Urothelium cell line (cell line): ENCODE data around the gene LBX1.

Source experiments
- DNase-seq: peaks from one replicate; pipeline ENCODE4 v3.0.0; 2011; ENCODE audit warnings: low spot score, mixed read lengths
- FAIRE-seq: peaks from 2 replicates; lab custom pipeline; 2011; peaks lifted over from hg19 to GRCh38; lab: Jason Lieb, UNC

Gene LBX1

GRCh38 chr10:101226491-101227428 lies 2.5 kb downstream of the LBX1 start:
- no peak for DNase-seq
- no peak for FAIRE-seq

DNA sequence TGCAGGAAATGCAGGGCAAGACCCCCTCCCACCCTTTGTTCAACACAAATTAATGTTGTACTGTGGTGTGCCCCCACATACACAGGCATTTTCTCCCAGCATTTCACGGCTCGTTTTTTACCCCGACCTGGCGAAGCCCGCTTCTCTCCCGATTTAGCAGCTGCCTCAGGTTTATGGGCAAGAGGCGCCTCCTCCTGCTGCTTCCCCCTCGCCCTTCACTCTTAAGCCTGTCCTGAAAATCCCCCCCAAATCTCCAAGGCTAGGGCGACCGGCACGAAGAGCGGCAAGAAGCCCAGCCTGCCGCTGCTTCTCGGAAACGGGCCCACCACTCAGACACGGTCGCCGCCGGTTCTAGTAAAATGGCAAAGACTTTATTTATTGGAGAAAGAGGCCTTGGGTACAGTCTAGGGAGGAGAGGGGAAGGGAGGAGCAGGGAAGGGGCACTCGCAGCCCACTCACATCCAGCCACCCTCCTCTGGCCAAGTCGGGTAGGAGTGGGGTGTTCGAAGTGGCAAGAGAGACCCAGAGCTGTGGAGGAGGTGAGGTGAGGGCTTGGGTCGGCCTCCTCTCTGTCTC lies 3.3 kb downstream of the LBX1 start:
- FAIRE-seq, result no peak
- no peak for DNase-seq

- DNase-seq (peak; percentile 72), FAIRE-seq (no peak)
These were observed 4.1 kb downstream of the LBX1 start for GRCh38 chr10:101224910-101225823.

DNA sequence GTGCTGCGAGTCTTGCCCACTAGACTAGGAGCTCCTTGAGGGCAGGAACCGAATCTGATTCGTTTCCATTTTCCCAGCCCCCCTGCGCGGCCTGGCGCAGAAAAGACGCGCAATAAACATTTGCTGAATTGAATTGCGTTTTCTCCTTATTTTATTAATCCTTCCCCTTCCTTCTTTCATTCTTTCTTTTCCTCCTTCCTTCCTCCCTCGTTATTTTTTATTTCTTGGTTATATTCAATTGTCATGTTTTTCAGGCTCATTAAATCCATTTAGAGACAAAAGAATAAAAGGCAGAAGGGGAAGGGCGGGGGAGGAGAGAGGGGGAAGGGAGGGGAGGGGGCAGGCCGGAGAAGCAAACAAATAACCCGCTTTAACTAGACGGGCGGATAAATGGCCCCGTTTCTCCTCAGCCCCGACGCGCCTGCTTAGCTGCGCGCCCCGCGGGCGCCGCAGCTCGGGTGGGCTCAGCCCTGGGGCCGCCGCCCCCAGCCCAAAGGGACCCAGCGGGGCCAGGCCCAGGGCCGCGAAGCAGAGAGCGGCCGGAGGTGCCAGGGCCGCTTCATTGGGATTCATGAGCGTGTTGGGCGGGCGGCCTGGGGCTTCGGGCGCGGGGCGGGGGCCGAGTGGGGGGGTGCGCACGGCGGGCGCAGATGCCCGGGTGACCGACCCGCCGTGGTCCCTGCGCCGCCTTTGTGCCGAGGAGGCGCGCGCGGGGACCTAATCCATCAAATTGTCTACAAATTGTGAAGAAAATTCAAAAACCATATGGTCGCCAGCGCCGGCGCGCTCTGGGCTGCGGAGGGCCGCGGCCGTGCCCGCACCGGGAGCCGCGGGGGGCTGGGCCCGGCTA lies 5.0 kb downstream of the LBX1 start:
- FAIRE-seq, result no peak
- no peak for DNase-seq

GRCh38 chr10:101223274-101224059 lies 5.8 kb downstream of the LBX1 start:
- no peak for FAIRE-seq
- DNase-seq, result no peak

GRCh38 chr10:101222683-101223273 lies 6.5 kb downstream of the LBX1 start:
- DNase-seq (no peak), FAIRE-seq (no peak)

DNA sequence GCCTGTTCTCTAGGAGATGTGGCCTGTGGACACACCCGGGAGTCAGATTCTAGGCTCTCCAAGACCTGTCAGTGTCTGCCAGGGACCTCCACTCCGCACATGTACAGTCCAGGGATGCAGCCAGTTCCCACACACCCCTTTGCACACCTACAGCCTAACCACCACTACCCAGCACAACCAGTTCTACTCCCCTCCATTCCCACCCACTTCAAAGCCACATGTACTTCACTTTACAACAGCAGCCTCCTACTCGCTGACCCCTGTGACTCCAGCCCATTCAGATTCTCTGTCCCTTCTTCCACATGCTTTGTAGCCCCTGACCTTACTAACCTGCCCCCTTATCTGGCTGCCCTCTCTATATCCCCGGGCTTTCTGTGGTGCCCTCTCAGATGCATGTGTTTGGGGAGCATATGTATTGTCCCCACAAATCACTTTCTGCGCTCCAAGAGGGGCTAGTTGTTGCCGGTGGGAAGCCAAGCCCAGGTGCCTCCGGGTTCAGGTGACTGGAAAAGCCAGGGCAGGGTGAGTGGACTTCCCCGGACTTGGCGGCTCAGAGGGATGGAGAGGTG lies 7.2 kb downstream of the LBX1 start:
- DNase-seq (no peak), FAIRE-seq (peak; percentile 82)

GRCh38 chr10:101221549-101221948 lies 7.7 kb downstream of the LBX1 start:
- DNase-seq (no peak), FAIRE-seq (no peak)

GRCh38 chr10:101219946-101220451 lies 9.3 kb downstream of the LBX1 start:
- FAIRE-seq, result no peak

DNA sequence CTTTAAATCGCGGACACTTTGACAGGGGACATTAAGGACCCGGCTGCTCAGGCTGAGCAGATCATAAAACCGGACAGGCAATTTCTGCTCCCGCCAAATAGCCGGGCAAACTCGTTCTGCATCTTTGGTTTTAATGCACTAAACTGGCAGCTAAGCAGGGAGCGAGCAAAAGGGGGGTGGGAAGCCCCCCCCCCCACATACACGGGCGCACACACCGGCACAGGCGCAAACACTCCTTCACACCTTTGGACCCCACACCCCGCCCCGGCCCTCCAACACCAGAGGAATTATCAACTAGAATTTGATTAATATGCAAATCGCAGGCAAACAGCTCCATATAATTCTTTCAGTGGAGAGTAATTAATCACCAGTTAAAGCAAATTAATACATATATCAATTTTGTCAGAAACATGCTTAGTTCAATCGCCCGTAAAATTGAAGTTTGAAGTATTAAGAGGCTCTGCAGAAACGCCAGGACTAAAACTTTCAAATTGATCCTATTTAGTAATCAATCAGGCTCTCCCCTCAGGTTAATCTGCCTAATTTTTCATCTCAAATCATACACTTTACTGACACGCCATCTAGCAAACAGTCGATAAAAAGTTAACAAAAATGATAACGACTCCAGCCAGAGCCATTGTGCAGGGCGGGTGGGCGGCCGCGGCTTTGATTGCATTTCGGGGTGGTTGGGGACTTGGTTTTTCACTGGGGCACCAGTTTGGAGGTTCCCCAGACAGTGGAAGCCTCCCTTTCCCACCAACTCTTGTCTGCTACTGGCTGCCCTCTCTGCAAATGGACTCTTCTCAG lies 9.9 kb downstream of the LBX1 start:
- no peak for FAIRE-seq

More at GRCh38 chr10:101219946-101220451, 9.3 kb downstream of the LBX1 start:
- no peak for DNase-seq

GRCh38 chr10:101218351-101219138 lies 10.7 kb downstream of the LBX1 start:
- FAIRE-seq, result peak; percentile 5
- DNase-seq, result no peak

More for the DNA sequence above, 9.9 kb downstream of the LBX1 start:
- DNase-seq, result no peak

- DNase-seq (no peak), FAIRE-seq (no peak)
These were observed 11.6 kb downstream of the LBX1 start for GRCh38 chr10:101217450-101218281.

- DNase-seq (no peak), FAIRE-seq (no peak)
These were observed 12.2 kb downstream of the LBX1 start for GRCh38 chr10:101217044-101217425.

GRCh38 chr10:101216207-101217043 lies 12.8 kb downstream of the LBX1 start:
- DNase-seq (no peak), FAIRE-seq (no peak)
